Motor neuron (in vitro differentiated cells): ENCODE results near the gene CYP3A7. TPM values are rescaled to one million over a fixed set of nuclear protein-coding genes. Genes with fewer than 3 reads are reported as not detected.
"Not testable (repeated sequence)": the region's sequence is repeated elsewhere in the genome, so short reads cannot be mapped to it uniquely, and the experiment has no call there.

Experiments used
- ATAC-seq, 8 experiments: fragments of 200-7000 bp; cut with Tn5 transposase; replicated peaks in 6 of 8; 2 replicates each; pipeline ENCODE4 v1.8.0; 2021; ENCODE audit warnings: mild to moderate bottlenecking in 8 of 8, moderate library complexity in 8 of 8
- H3K27ac ChIP-seq, 2 donors: fragments of 250-450 bp; sonication (Bioruptor Pico); 2 replicates each; pipeline ENCODE4 v1.9.0; 2021; ENCODE audit warnings: antibody characterized with exemption in 2 of 2, mild to moderate bottlenecking in 2 of 2, moderate library complexity in 1 of 2
- H3K4me1 ChIP-seq, 2 donors: fragments of 250-450 bp; sonication (Bioruptor Pico); replicated peaks in 1 of 2; 2 replicates each; pipeline ENCODE4 v1.6.1; 2021; ENCODE audit warnings: antibody characterized with exemption in 2 of 2, mild to moderate bottlenecking in 2 of 2, moderate library complexity in 1 of 2
- H3K4me3 ChIP-seq, 5 donors: fragments of 250-450 bp; sonication (Bioruptor Pico); 2 replicates each; pipeline ENCODE4 v1.9.0; 2021; ENCODE audit warnings: antibody characterized with exemption in 5 of 5, mild to moderate bottlenecking in 5 of 5, moderate library complexity in 4 of 5
- WGBS, 10 experiments: fragments of 450-650 bp; shearing (Covaris generic); methylation state at CpG; one replicate each; pipeline ENCODE4 v1.0.0; 2022; 5-methylcytosine and 5-hydroxymethylcytosine counted together
- in situ Hi-C, 9 experiments: fragments of 400-800 bp; cut with MboI; loops; one replicate each; pipeline ENCODE4 v1.15.0; 2021; ENCODE audit warnings: low sequenced_read_pairs in 9 of 9, low pct_unique_long_range_greater_than_20kb in 2 of 9; ENCODE audit not compliant: unreplicated experiment in 9 of 9
- total RNA-seq, 8 experiments: library from RNA; unstranded; fragments of 300-600 nt; gene quantifications; 2 replicates each; pipeline versions ENCODE4 v1.2.3 to v1.2.4, GENCODE V29; 2022

The CYP3A7 gene
- total RNA-seq, 8 experiments from 2014 or later, result 0.36 to 1.1 (median 0.57) TPM; not detected in 2

DNA sequence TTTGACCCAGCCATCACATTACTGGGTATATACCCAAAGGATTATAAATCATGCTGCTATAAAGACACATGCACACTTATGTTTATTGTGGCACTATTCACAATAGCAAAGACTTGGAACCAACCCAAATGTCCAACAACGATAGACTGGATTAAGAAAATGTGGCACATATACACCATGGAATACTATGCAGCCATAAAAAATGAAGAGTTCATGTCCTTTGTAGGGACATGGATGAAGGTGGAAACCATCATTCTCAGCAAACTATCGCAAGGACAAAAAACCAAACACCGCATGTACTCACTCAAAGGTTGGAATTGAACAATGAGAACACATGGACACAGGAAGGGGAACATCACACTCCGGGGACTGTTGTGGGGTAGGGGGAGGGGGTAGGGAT, 44.1 kb downstream of the CYP3A7 start:
- ATAC-seq, in situ Hi-C loops: not testable (repeated sequence)
- WGBS, 10 experiments, result no CpG with 5 or more reads among the region's 4 CpGs

DNA sequence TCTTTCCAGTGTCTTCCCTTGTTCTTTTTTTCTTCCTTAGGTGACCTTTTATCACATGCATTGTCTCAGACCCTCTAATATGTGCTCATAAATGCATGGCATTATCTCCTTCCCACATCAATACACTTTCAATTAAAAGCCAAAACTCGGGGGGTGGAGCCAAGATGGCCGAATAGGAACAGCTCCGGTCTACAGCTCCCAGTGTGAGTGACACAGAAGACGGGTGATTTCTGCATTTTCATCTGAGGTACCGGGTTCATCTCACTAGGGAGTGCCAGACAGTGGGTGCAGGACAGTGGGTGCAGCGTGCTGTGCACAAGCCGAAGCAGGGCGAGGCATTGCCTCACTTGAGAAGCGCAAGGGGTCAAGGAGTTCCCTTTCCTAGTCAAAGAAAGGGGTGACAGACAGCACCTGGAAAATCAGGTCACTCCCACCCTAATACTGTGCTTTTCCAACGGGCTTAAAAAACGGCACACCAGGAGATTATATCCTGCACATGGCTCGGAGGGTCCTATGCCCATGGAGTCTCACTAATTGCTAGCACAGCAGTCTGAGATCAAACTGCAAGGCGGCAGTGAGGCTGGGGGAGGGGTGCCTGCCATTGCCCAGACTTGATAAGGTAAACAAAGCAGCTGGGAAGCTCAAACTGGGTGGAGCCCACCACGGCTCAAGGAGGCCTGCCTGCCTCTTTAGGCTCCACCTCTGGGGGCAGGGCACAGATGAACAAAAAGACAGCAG, 49.0 kb downstream of the CYP3A7 start:
- WGBS, 10 experiments, result 67 to 90% (median 79%) methylated on average over 1 to 9 of the region's 14 CpGs; no CpG with 5 or more reads in 2 of the 10 experiments
- H3K4me3 ChIP-seq, H3K4me1 ChIP-seq, in situ Hi-C loops, ATAC-seq, H3K27ac ChIP-seq: not testable (repeated sequence)

More for the DNA sequence above, 44.1 kb downstream of the CYP3A7 start:
- not testable (repeated sequence) for H3K27ac ChIP-seq, H3K4me3 ChIP-seq, H3K4me1 ChIP-seq

DNA sequence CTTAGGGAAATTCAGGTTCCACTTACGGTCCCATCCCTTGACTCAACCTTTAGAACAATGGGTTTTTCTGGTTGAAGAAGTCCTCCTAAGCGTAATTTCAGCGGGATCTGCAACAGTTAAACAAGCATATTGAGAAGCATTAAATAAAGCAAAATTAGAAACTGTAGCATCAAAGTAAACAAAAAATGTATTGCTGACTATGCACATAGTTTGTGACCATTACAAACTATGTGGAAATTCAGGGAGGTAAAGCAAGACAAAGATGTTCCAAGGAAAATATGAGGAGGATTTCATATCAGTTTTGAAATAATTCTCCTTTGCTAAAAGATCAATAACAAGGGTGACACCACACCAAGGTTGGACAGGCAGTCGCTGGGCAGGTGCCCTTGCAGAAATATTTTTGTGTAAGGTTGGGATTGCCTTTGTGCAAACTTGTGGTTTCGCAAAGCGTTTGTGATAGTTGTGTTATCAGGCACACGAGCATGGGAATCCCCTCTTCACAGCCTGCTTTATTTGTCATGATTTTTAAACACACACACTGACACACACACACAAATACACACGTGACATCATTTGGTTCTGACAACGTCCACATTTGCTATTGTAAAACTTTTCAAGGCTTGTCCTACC, 49.8 kb downstream of the CYP3A7 start:
- peaks cover 0 to under 1% of the 10 kb centered on the region in 2 donors for H3K4me1 ChIP-seq
- 38 to 94% (median 78%) methylated on average over 1 to 9 of the region's 9 CpGs for WGBS, 10 experiments
- H3K27ac ChIP-seq, result no peak overlapping the region
- no peak for ATAC-seq
- in situ Hi-C loops, result no loop called here
- H3K4me3 ChIP-seq, result no peak overlapping the region

DNA sequence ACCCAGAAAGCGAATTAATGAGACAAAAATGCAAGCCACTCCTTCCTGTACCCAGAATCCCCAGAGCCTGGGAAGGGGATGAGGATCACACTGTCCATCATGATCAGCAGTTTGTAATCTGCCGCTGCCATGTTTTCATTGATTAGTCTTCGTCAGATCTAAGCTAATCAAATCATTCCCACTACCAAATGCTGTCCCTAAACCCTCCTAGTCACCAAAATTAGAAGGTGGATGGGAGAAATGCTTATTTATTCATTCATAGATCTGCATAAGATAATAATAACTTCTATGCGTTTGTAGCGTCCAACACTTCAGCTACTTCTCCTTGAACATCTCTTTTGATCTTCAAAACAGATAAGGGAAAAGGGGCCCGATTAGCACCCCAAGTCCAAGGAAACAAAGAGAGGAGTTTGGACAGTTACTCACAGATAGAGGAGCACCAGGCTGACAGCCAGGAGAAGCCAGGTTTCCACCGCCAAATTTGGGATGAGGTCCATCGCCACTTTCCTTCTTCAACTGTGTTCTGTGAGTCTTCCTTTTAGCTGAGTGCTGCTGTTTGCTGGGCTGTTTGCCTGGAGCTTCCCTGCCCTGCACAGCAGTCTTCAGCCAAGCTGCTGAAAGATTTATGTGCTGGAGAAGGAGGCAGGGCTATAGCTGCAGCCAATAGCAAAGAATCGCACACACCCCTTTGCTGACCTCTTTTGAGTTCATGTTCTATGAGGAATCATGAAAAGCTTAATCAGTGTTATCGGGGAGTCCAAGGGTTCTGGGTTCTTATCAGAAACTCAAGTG, 55.4 kb downstream of the CYP3A7 start, which contains the start of gene CYP3A5:
Gene CYP3A5, minus strand, starts transcription at position 597 of the 792 bp plus-strand sequence. Its CDS starts 100 bp downstream, at position 497.
- in situ Hi-C loops, result no loop called here
- H3K4me1 ChIP-seq, result peaks cover 10 to 15% of the 10 kb centered on the region in 2 donors
- H3K27ac ChIP-seq, result peak within 1 kb of the TSS; percentile 72 to 74
- 14 to 93% (median 69%) methylated on average over 2 to 8 of the region's 10 CpGs; no CpG with 5 or more reads in 2 of the 10 experiments for WGBS, 10 experiments
- peak within 1 kb of the TSS in 4 of 5 donors; percentile 15 to 20 (median 15) for H3K4me3 ChIP-seq
- peak; percentile 77 to 91 (median 82) for ATAC-seq

DNA sequence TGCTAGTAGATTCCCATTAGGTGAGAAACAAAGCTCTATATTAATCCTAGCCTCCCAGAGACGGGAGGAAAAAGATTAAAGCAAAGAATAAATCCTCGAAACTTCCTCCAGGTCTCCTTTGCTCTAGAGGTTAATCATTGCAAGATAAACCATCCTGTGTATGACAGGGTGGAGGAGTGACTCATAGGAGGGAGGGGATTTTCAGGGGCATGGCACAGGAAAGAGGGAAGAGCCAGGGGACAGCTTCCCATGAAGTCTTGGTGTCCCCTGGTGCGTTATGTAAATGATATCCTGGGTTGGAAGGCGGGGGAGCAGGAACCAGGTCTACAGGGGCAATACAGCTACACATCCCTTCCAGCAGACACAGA, 56.0 kb downstream of the CYP3A7 start:
- peak; percentile 73 to 95 (median 92) for ATAC-seq
- in situ Hi-C loops, result no loop called here
- Histone ChIP-seq H3K27ac (peak overlapping the region; percentile 72 to 74), H3K4me1 (peaks cover 10 to 15% of the 10 kb centered on the region in 2 donors), H3K4me3 (peak overlapping the region in 4 of 5 donors; percentile 15 to 20 (median 15))
- 0 to 50% (median 20%) methylated on average over 1 to 2 of the region's 4 CpGs; no CpG with 5 or more reads in 7 of the 10 experiments for WGBS, 10 experiments

- H3K27ac ChIP-seq, result no peak overlapping the region
- H3K4me3 ChIP-seq, result no peak overlapping the region
- ATAC-seq, result no peak
- in situ Hi-C loops, result no loop called here
- 60 to 100% methylated on average over 1 of the region's 2 CpGs; no CpG with 5 or more reads in 8 of the 10 experiments for WGBS, 10 experiments
- H3K4me1 ChIP-seq, result peaks cover 10 to 15% of the 10 kb centered on the region in 2 donors
Measured at GRCh38 chr7:99677648-99678045, 57.3 kb downstream of the CYP3A7 start.

DNA sequence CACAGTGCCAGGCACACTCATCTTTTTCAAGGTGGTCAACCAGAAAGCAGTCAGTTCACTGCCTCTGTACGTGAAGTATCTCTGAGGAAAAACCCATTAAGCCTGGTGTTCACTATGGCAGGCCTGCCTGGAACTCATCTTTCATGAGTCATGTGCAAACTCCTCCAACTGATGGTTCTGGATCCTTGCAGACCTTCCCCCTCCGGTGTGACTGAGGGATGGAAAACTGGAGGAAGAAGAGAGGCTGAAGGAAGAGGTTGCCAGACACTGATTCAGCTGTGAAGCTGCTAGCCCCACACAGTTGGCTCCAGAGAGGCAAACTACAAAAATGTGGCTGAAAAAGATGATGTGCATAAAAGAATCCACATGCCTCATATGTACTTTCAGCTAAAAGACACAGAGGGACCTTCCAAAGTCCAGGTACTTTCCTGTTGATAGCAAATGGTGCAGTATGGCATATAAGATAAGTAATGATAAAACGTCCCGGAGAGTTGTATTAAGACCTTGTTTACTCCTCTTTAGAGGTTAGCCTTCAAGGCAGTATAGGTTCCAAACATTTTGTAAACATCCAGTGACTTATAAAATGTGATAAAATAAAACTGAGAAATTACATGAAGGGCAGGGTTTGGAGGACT, 57.9 kb downstream of the CYP3A7 start:
- in situ Hi-C loops, result no loop called here
- ATAC-seq, result no peak
- no peak overlapping the region for H3K4me3 ChIP-seq
- no peak overlapping the region for H3K27ac ChIP-seq
- 63 to 100% (median 79%) methylated on average over 1 to 3 of the region's 4 CpGs; no CpG with 5 or more reads in 2 of the 10 experiments for WGBS, 10 experiments
- peaks cover 10 to 15% of the 10 kb centered on the region in 2 donors for H3K4me1 ChIP-seq

DNA sequence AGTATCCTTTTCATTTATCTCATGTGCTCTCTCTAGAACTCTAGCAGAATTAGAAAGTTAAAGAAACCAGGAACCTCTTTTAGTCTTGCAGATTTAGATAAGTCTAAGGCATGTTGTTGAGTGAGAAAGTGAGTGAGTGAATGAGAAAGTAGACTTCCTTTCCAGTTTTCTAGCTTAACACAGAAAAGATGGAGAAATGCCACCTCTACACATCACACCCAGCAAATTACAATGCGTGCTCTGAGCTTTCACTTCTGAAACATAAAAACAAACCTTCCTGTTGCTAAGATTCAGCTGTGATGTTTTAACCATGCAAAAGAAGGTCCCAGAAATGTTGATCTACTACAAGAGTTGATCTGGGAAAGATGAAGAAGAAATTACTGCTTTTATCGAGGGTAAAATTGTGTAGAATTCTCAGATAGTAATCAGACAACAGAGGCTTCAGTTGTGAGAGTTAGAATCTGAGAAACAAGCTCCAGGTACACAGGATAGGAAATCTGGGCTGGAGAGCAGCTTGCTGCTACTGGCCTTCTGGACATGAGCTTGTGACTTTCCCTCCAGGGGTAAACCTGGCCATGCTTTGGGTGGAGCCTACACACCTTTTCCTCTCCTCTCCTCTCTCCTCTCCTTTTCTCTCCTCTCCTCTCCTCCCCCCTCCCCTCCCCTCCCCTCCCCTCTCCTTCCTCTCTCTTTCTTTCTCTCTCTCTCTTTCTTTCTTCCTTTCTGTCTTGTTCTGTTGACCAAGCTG, 59.8 kb downstream of the CYP3A7 start:
- WGBS, 10 experiments, result 40 to 92% (median 82%) methylated on average over 1 to 2 of the region's 2 CpGs; no CpG with 5 or more reads in 2 of the 10 experiments

GRCh38 chr7:99672573-99672972, 62.4 kb downstream of the CYP3A7 start:
- Histone ChIP-seq H3K4me1 (no peaks in the 10 kb centered on the region), H3K27ac (no peak overlapping the region), H3K4me3 (no peak overlapping the region)
- 20 to 100% (median 90%) methylated on average over 1 to 7 of the region's 7 CpGs; no CpG with 5 or more reads in 1 of the 10 experiments for WGBS, 10 experiments
- in situ Hi-C loops, result no loop called here
- no peak for ATAC-seq

More for the DNA sequence above, 59.8 kb downstream of the CYP3A7 start:
- Histone ChIP-seq H3K27ac (no peak overlapping the region), H3K4me1 (peaks cover 10 to 14% of the 10 kb centered on the region in 2 donors), H3K4me3 (no peak overlapping the region)
- in situ Hi-C loops, result no loop called here
- no peak for ATAC-seq

DNA sequence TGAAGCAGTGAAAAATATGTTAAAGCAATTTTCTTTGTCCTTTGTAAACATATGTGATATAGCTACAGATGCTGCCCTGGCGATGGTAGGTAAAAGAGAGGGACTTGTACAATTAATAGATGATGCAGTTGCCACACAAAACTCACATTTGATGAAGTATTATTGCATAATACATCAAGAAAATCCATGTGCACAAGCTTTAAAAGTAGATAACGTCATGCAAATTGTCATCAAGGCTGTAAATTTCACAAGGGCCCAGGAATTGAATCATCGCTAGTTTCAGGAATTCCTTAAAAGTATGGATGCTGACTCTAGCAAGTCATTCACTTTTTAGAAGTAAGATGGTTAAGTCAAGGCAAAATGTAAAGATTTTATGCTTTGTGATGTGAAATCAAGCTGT, 65.2 kb downstream of the CYP3A7 start:
- in situ Hi-C loops, result no loop called here
- H3K27ac ChIP-seq, result no peak overlapping the region
- H3K4me1 ChIP-seq, result no peaks in the 10 kb centered on the region
- WGBS, 10 experiments, result 63 to 94% (median 86%) methylated on average over 1 to 3 of the region's 3 CpGs
- ATAC-seq, result no peak
- no peak overlapping the region for H3K4me3 ChIP-seq

DNA sequence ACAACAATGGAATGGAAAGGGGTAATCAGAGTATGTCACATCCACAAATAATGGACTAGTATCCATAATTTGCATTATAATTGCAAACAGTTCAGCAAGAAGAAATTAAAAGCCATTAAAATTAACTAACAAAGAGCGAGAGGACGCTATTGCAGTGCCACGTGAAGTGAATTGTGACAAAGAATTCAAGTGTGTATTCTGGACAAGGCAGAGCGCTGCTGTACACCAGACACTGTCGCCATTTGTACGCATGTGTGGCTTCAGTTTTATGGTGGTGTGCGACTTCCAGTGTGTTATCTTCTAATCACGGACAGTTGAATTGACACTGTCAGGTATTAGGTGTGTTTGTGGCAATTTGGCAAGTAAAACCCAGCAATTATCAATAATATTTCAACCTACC, 66.5 kb downstream of the CYP3A7 start:
- no peaks in the 10 kb centered on the region for H3K4me1 ChIP-seq
- H3K27ac ChIP-seq, result no peak overlapping the region
- 60 to 98% (median 90%) methylated on average over 3 to 8 of the region's 8 CpGs; no CpG with 5 or more reads in 2 of the 10 experiments for WGBS, 10 experiments
- peak in 3 of 8 experiments; percentile 54 to 64 (median 54) for ATAC-seq
- in situ Hi-C loops, result no loop called here
- H3K4me3 ChIP-seq, result no peak overlapping the region

GRCh38 chr7:99667179-99667578, 67.8 kb downstream of the CYP3A7 start:
- in situ Hi-C loops, result no loop called here
- Histone ChIP-seq H3K4me3 (no peak overlapping the region), H3K27ac (no peak overlapping the region), H3K4me1 (no peaks in the 10 kb centered on the region)
- peak in 3 of 8 experiments; percentile 34 to 75 (median 70) for ATAC-seq
- WGBS, 10 experiments, result 0 to 83% (median 16%) methylated on average over 1 of the region's 2 CpGs; no CpG with 5 or more reads in 6 of the 10 experiments
